IMR-90 (cell line): ENCODE data around the gene WFDC12. TPM values are rescaled to one million over a fixed set of nuclear protein-coding genes. Genes with fewer than 3 reads are reported as not detected.

Experiments
- ATAC-seq: fragments of 200-7000 bp; cut with Tn5 transposase; 2 replicates; pipeline ENCODE4 v1.9.1; 2020; ENCODE audit warnings: low read depth, mild to moderate bottlenecking, moderate library complexity
- BruUV-seq: library from RNA; stranded (reverse); fragments of 400-500 nt; replicated peaks from 2 replicates; lab custom pipeline; 2021; lab: Mats Ljungman, UMichigan
- CTCF ChIA-PET: fragments of 300-600 bp; formaldehyde crosslinking; extraction: SDS; loops from one replicate; lab custom pipeline; 2021; ENCODE audit warnings: antibody characterized with exemption; lab: Yijun Ruan, JAX
- POLR2A ChIA-PET: fragments of 300-600 bp; sonication (Branson Sonifier 250); formaldehyde crosslinking; loops from one replicate; lab custom pipeline; 2022; ENCODE audit warnings: antibody characterized with exemption; ENCODE audit not compliant: unreplicated experiment; lab: Charles Lee
- DNase-seq: peaks from one replicate; pipeline ENCODE4 v3.0.0; 2013
- H2AFZ ChIP-seq: replicated peaks from 2 replicates; pipeline ENCODE3; 2013; ENCODE audit warnings: low read length, mild to moderate bottlenecking; ENCODE audit not compliant: poor library complexity
- H2AK5ac ChIP-seq: 2 replicates; pipeline ENCODE4 v1.6.1; 2013; ENCODE audit warnings: low read depth, low read length, inconsistent platforms
- H2AK9ac ChIP-seq: replicated peaks from 2 replicates; pipeline ENCODE3; 2013; ENCODE audit warnings: mild to moderate bottlenecking, low read depth, low read length, moderate library complexity; ENCODE audit not compliant: poor library complexity
- H2BK120ac ChIP-seq: 2 replicates; pipeline ENCODE4 v1.6.1; 2013; ENCODE audit warnings: low read depth, low read length, inconsistent platforms
- H2BK15ac ChIP-seq: 3 replicates; pipeline ENCODE4 v1.6.1; 2013; ENCODE audit warnings: low read depth, low read length, inconsistent platforms
- H2BK20ac ChIP-seq: 2 replicates; pipeline ENCODE4 v1.6.1; 2013; ENCODE audit warnings: low read depth, mild to moderate bottlenecking, inconsistent platforms, low read length, moderate library complexity
- H2BK5ac ChIP-seq: 2 replicates; pipeline ENCODE4 v1.6.1; 2013; ENCODE audit warnings: mild to moderate bottlenecking, low read depth, low read length, inconsistent platforms; ENCODE audit not compliant: poor library complexity, severe bottlenecking
- H3K14ac ChIP-seq: replicated peaks from 2 replicates; pipeline ENCODE4 v1.6.1; 2013; ENCODE audit warnings: low read depth, low read length, inconsistent platforms
- H3K18ac ChIP-seq: 2 replicates; pipeline ENCODE4 v1.6.1; 2013; ENCODE audit warnings: low read depth, low read length, control low read depth
- H3K23ac ChIP-seq: 2 replicates; pipeline ENCODE4 v1.6.1; 2013; ENCODE audit warnings: low read depth, low read length, inconsistent platforms
- H3K27ac ChIP-seq: 2 replicates; pipeline ENCODE4 v1.5.1; 2013; ENCODE audit warnings: mild to moderate bottlenecking, control low read depth, low read length; ENCODE audit not compliant: insufficient read depth
- H3K27me3 ChIP-seq: 2 replicates; pipeline ENCODE4 v1.6.1; 2013; ENCODE audit warnings: low read length; ENCODE audit not compliant: control insufficient read depth, insufficient read depth
- H3K36me3 ChIP-seq: 2 replicates; pipeline ENCODE4 v1.6.1; 2013; ENCODE audit warnings: low read length, mixed read lengths; ENCODE audit not compliant: control insufficient read depth, insufficient read depth
- H3K4ac ChIP-seq: 2 replicates; pipeline ENCODE4 v1.6.1; 2013; ENCODE audit warnings: low read depth, low read length, inconsistent platforms
- H3K4me1 ChIP-seq: 2 replicates; pipeline ENCODE4 v1.6.1; 2013; ENCODE audit warnings: low read length, mixed read lengths; ENCODE audit not compliant: control insufficient read depth, insufficient read depth
- H3K4me2 ChIP-seq: 2 replicates; pipeline ENCODE4 v1.6.1; 2013; ENCODE audit warnings: low read depth, mild to moderate bottlenecking, control low read depth, low read length, moderate library complexity
- H3K4me3 ChIP-seq: 2 replicates; pipeline ENCODE4 v1.5.1; 2013; ENCODE audit warnings: low read depth, mild to moderate bottlenecking, control low read depth, low read length, moderate library complexity; ENCODE audit not compliant: insufficient read depth
- H3K56ac ChIP-seq: 2 replicates; pipeline ENCODE4 v1.6.1; 2013; ENCODE audit warnings: low read length, inconsistent platforms; ENCODE audit not compliant: insufficient read depth; ENCODE audit errors: extremely low read depth
- H3K79me1 ChIP-seq, 2 experiments: 2 replicates each; pipeline ENCODE4 v1.6.1; 2013; ENCODE audit warnings: low read length in 2 of 2, inconsistent platforms in 1 of 2, low read depth in 1 of 2
- H3K9ac ChIP-seq: 2 replicates; pipeline ENCODE4 v1.6.1; 2013; ENCODE audit warnings: low read depth, low read length, control low read depth
- H3K9me1 ChIP-seq: 2 replicates; pipeline ENCODE4 v1.6.1; 2013; ENCODE audit warnings: low read length, inconsistent platforms; ENCODE audit not compliant: insufficient read depth
- H3K9me3 ChIP-seq: 2 replicates; pipeline ENCODE4 v1.6.1; 2013; ENCODE audit warnings: low read length; ENCODE audit not compliant: control insufficient read depth, insufficient read depth
- H4K20me1 ChIP-seq: 2 replicates; pipeline ENCODE4 v1.6.1; 2013; ENCODE audit warnings: low read length, inconsistent platforms; ENCODE audit not compliant: insufficient read depth
- H4K5ac ChIP-seq: 2 replicates; pipeline ENCODE4 v1.6.1; 2013; ENCODE audit warnings: mild to moderate bottlenecking, low read depth, low read length, control low read depth
- H4K8ac ChIP-seq, 2 experiments: 2 replicates each; pipeline ENCODE4 v1.6.1; 2013; ENCODE audit warnings: low read depth in 2 of 2, low read length in 2 of 2, control low read depth in 1 of 2, inconsistent platforms in 1 of 2
- H4K91ac ChIP-seq: 2 replicates; pipeline ENCODE4 v1.6.1; 2013; ENCODE audit warnings: low read depth, low read length, inconsistent platforms; ENCODE audit not compliant: insufficient read depth
- BHLHE40 ChIP-seq: fragments of 150-350 bp; IDR thresholded peaks from 2 replicates; pipeline ENCODE4 v1.6.1; 2016; ENCODE audit warnings: mild to moderate bottlenecking, low read depth, low read length
- CHD1 ChIP-seq: IDR thresholded peaks from 2 replicates; pipeline ENCODE4 v1.6.1; 2012; ENCODE audit warnings: low read depth, low read length, improper control_type of control experiment
- CTCF ChIP-seq: conservative IDR thresholded peaks from 2 replicates; pipeline ENCODE4 v1.5.1; 2012; ENCODE audit warnings: mild to moderate bottlenecking, low read depth, low read length, improper control_type of control experiment
- ELK1 ChIP-seq: fragments of 150-350 bp; IDR thresholded peaks from 2 replicates; pipeline ENCODE4 v1.6.1; 2016; ENCODE audit warnings: low read depth, mild to moderate bottlenecking, low read length, moderate library complexity, borderline replicate concordance
- FOS ChIP-seq: fragments of 150-350 bp; IDR thresholded peaks from 2 replicates; pipeline ENCODE4 v1.6.1; 2016; ENCODE audit warnings: low read depth, low read length
- MAFK ChIP-seq: IDR thresholded peaks from 2 replicates; pipeline ENCODE4 v1.6.1; 2012; ENCODE audit warnings: low read depth, low read length, improper control_type of control experiment
- MAZ ChIP-seq: IDR thresholded peaks from 2 replicates; pipeline ENCODE4 v1.6.1; 2012; ENCODE audit warnings: low read depth, mild to moderate bottlenecking, low read length, improper control_type of control experiment, moderate library complexity, borderline replicate concordance
- MXI1 ChIP-seq: IDR thresholded peaks from 2 replicates; pipeline ENCODE4 v1.6.1; 2012; ENCODE audit warnings: low read depth, mild to moderate bottlenecking, low read length, moderate library complexity, borderline replicate concordance
- NFE2L2 ChIP-seq: fragments of 150-350 bp; IDR thresholded peaks from 2 replicates; pipeline ENCODE4 v1.6.1; 2016; ENCODE audit warnings: low read depth, mild to moderate bottlenecking, low read length
- POLR2A ChIP-seq: IDR thresholded peaks from 2 replicates; pipeline ENCODE4 v1.6.1; 2012; ENCODE audit warnings: mild to moderate bottlenecking, low read depth, low read length
- RAD21 ChIP-seq: IDR thresholded peaks from 2 replicates; pipeline ENCODE4 v1.6.1; 2012; ENCODE audit warnings: low read length, improper control_type of control experiment
- RCOR1 ChIP-seq: IDR thresholded peaks from 2 replicates; pipeline ENCODE4 v1.6.1; 2012; ENCODE audit warnings: mild to moderate bottlenecking, low read length, improper control_type of control experiment; ENCODE audit not compliant: insufficient replicate concordance
- RFX5 ChIP-seq: IDR thresholded peaks from 2 replicates; pipeline ENCODE4 v1.8.0; 2012; ENCODE audit warnings: low read depth, mild to moderate bottlenecking, low read length, moderate library complexity
- SMC3 ChIP-seq: fragments of 150-350 bp; IDR thresholded peaks from 2 replicates; pipeline ENCODE4 v1.6.1; 2016; ENCODE audit warnings: low read depth, mild to moderate bottlenecking, antibody characterized with exemption, low read length, moderate library complexity
- USF2 ChIP-seq: fragments of 150-350 bp; IDR thresholded peaks from 2 replicates; pipeline ENCODE4 v1.6.1; 2017; ENCODE audit warnings: mild to moderate bottlenecking, antibody characterized with exemption, low read length, low read depth
- WGBS, 2 experiments: methylation state at CpG; one replicate each; pipeline versions ENCODE4 v1.1.5 to v1.1.7; 2013; ENCODE audit warnings: missing lambda C conversion rate in 2 of 2; ENCODE audit not compliant: insufficient read length in 1 of 2; ENCODE audit errors: extremely low coverage in 2 of 2; 5-methylcytosine and 5-hydroxymethylcytosine counted together
- dilution Hi-C: fragments of 300-500 bp; cut with HindIII; formaldehyde crosslinking; loops from one replicate; pipeline ENCODE4 v1.14.3; 2018; ENCODE audit warnings: low sequenced_read_pairs; ENCODE audit not compliant: unreplicated experiment
- in situ Hi-C: fragments of 300-500 bp; cut with MboI; formaldehyde crosslinking; loops from 3 replicates; pipeline ENCODE4 v1.14.3; 2019; ENCODE audit warnings: low sequenced_read_pairs, inconsistent platforms, mixed read lengths
- intact Hi-C: fragments of 100-400 bp; cut with micrococcal nuclease; formaldehyde crosslinking; loops from 2 replicates; pipeline ENCODE4 v1.10.0; 2022
- polyA plus RNA-seq, 3 experiments: library from polyadenylated mRNA; depleted of rRNA; stranded (reverse); fragments of >200 nt; gene quantifications; 2 replicates each; pipeline ENCODE4 v1.2.3, GENCODE V29; 2012; ENCODE audit warnings: low replicate concordance in 1 of 3
- total RNA-seq: library from RNA; depleted of rRNA; stranded (reverse); fragments of >200 nt; gene quantifications from 2 replicates; pipeline ENCODE4 v1.2.3, GENCODE V29; 2012

Gene WFDC12
- total and polyA plus RNA-seq, 2 of the 4 experiments (the other 2 are of a cell fraction), result not detected

- no peaks in the 10 kb centered on the region for H4K20me1 ChIP-seq
- TF ChIP-seq ELK1 (no peak), RAD21 (no peak), RFX5 (no peak), CTCF (no peak), USF2 (no peak), RCOR1 (no peak), SMC3 (no peak), MXI1 (no peak), POLR2A (no peak), BHLHE40 (no peak), CHD1 (no peak), FOS (no peak), MAFK (no peak), MAZ (no peak), NFE2L2 (no peak)
Observed at GRCh38 chr20:45110301-45110700, 14.0 kb downstream of the WFDC12 start.

More at GRCh38 chr20:45110301-45110700, 14.0 kb downstream of the WFDC12 start:
- no TSS peak for BruUV-seq
- no peak for ATAC-seq
- H2AK5ac ChIP-seq, result no peak overlapping the region
- CTCF ChIA-PET, result interaction anchor here (0.8 kb wide), 1 partner anchor 67 kb away, joined by 4 read pairs; no protein-coding TSS in a partner anchor
- intact Hi-C loops, result no loop called here
- H4K8ac ChIP-seq, result no peak overlapping the region
- no peak overlapping the region for H3K56ac ChIP-seq
- H3K9me3 ChIP-seq, result no peaks in the 10 kb centered on the region
- no peak overlapping the region for H3K9ac ChIP-seq
- H3K27ac ChIP-seq, result no peak overlapping the region
- H3K23ac ChIP-seq, result no peak overlapping the region
- in situ Hi-C loops, result loop anchor here (25.0 kb wide), 1 partner anchor 177 kb away; no protein-coding TSS in a partner anchor
- H2BK120ac ChIP-seq, result no peak overlapping the region
- no peaks in the 10 kb centered on the region for H3K4me1 ChIP-seq
- H3K36me3 ChIP-seq, result no peaks in the 10 kb centered on the region
- no peak overlapping the region for H3K4ac ChIP-seq
- H4K5ac ChIP-seq, result no peak overlapping the region
- H3K27me3 ChIP-seq, result peaks cover 39% of the 10 kb centered on the region
- WGBS, 2 experiments, result 76% methylated on average over 8 of the region's 11 CpGs; no CpG with 5 or more reads in 1 of the 2 experiments
- H2BK5ac ChIP-seq, result no peak overlapping the region
- no peak overlapping the region for H2AK9ac ChIP-seq
- POLR2A ChIA-PET, result no interaction called here
- H3K9me1 ChIP-seq, result no peaks in the 10 kb centered on the region
- no peak overlapping the region for H3K18ac ChIP-seq
- H3K4me3 ChIP-seq, result no peak overlapping the region
- no peak for DNase-seq
- no peaks in the 10 kb centered on the region for H3K79me1 ChIP-seq
- H4K91ac ChIP-seq, result no peak overlapping the region
- no peak overlapping the region for H2AFZ ChIP-seq
- H2BK15ac ChIP-seq, result no peak overlapping the region
- H3K14ac ChIP-seq, result no peak overlapping the region
- H2BK20ac ChIP-seq, result no peak overlapping the region
- dilution Hi-C loops, result no loop called here
- H3K4me2 ChIP-seq, result no peak overlapping the region
